ACC112 (cell line): ENCODE measurements around the gene LONRF2.
"Not testable (repeated sequence)": the region's sequence is repeated elsewhere in the genome, so short reads cannot be mapped to it uniquely, and the experiment has no call there.

ENCODE experiments used
- H2AFZ ChIP-seq: fragments of 200-600 bp; sonication (generic); one replicate; pipeline ENCODE4 v1.6.0; 2017; ENCODE audit warnings: antibody characterized with exemption, low read length; ENCODE audit not compliant: unreplicated experiment
- H3K27ac ChIP-seq: fragments of 200-600 bp; sonication (generic); 2 replicates; pipeline ENCODE4 v1.5.1; 2014; ENCODE audit warnings: low read depth, mild to moderate bottlenecking, antibody characterized with exemption, low read length, moderate library complexity
- H3K27me3 ChIP-seq: fragments of 200-600 bp; sonication (generic); 2 replicates; pipeline ENCODE4 v1.6.1; 2014; ENCODE audit warnings: mild to moderate bottlenecking, antibody characterized with exemption, low read length, moderate library complexity, mixed read lengths; ENCODE audit not compliant: insufficient read depth
- H3K36me3 ChIP-seq: fragments of 200-600 bp; sonication (generic); 2 replicates; pipeline ENCODE4 v1.6.1; 2016; ENCODE audit warnings: mild to moderate bottlenecking, antibody characterized with exemption, low read length, moderate library complexity, mixed read lengths; ENCODE audit not compliant: insufficient read depth
- H3K4me1 ChIP-seq: fragments of 200-600 bp; sonication (generic); one replicate; pipeline ENCODE4 v1.6.1; 2016; ENCODE audit warnings: low read length, mixed read lengths; ENCODE audit not compliant: insufficient read depth, unreplicated experiment, control insufficient read depth
- H3K4me3 ChIP-seq: fragments of 200-600 bp; sonication (generic); 2 replicates; pipeline ENCODE4 v1.5.1; 2014; ENCODE audit warnings: mild to moderate bottlenecking, low read depth, low read length
- H3K79me2 ChIP-seq: fragments of 200-600 bp; sonication (generic); one replicate; pipeline ENCODE4 v1.6.0; 2016; ENCODE audit warnings: low read length; ENCODE audit not compliant: control insufficient read depth, unreplicated experiment, insufficient read depth

Gene LONRF2

DNA sequence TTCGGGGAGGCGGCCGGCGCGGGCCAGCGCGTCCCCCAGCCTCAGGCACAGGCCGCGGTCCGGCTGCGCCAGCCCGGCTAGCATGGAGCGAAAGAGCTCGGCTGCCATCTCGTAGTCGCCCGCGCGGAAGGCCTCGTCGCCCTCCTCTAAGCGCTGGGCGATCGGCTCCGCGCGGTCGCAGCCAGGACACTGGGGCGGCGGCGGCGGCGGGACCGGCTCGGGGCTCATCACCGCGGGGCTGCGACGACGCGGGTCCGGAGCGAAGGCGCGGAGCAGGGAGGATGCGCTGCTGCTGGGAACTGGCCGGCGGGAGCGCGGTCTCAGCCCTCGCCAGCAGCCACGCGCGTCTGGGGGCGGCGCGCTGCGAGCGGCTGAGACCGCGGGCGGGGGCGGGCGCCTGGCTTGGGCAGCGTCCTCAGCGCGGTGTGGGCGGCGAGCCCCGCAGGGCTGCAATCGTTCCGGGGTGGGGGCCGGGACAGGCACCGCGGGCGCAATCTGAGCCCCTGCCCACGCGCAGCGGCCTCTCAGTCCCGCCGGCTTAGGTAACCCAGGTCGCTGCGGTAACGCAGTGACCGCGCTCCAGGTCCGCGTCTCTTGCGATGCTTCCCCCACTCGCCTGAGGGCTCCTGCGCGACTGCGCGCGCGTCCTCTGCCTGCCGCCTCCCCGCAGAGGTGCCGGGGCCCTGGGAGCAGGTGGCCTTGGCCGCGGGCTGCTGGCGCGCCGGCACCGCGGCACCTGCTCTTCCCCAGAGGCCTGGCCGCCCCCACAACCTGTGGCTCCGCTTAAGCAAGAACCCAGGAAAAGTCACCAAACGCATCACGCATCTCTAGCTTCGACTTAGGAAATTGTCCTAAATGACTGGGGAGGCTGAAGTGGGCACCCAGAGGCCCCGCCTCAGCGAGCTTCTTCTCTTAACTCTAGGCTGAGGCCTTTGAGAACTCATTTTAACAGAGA, at the start of gene LONRF2:
TSS of gene LONRF2 (minus strand) at position 636 of the 955 bp plus-strand sequence. CDS start at position 228, 408 bp downstream.
- Histone ChIP-seq H3K4me1 (no peaks in the 10 kb centered on the region), H2AFZ (peak within 1 kb of the TSS; percentile 34), H3K79me2 (no peaks in the 10 kb centered on the region), H3K36me3 (no peaks in the 10 kb centered on the region), H3K27ac (no peak within 1 kb of the TSS), H3K4me3 (peak within 1 kb of the TSS; percentile 73), H3K27me3 (peaks cover 90% of the 10 kb centered on the region)

DNA sequence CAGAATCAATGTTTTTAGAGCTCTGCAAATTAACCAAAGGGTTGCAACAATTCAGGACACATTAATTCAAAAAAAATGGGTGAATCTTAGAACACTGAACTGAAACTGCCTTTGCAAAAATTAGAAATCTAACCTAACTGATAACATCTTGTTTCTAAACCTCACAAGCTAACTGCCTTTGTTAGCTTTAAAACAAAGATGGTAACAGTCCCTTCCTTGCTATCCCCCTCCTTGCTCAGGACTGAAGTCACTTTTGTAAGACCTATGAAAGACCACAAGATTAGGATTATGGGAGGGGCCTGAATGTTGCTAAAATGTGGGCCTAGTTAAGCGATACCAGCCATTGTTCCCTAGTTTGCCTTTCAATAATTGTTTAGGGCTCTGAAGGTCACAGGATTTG, 44.9 kb upstream of the LONRF2 start:
- Histone ChIP-seq H3K79me2 (no peaks in the 10 kb centered on the region), H3K27me3 (peaks cover 49% of the 10 kb centered on the region), H3K36me3 (no peaks in the 10 kb centered on the region), H2AFZ (no peak overlapping the region), H3K4me1 (peaks cover 13% of the 10 kb centered on the region), H3K27ac (no peak overlapping the region), H3K4me3 (no peak overlapping the region)

DNA sequence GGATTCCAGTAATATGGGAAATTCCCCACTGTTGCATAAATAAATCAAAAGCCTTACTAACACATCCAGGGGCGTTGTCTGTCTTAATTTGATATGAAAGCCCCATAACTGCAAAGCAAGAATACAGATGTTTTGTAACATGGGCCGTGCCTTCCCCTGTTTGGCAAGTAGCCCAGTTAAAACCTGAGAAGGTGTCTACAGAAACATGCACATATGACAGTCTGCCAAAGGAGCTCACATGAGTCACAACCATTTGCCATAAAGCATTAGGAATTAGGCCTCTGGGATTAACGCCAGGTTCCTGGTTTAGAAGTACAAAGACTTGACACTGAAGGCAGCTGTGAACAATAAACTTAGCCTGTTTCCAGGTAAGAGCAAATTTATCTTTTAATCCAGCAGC, 43.1 kb upstream of the LONRF2 start:
- Histone ChIP-seq H3K79me2 (no peaks in the 10 kb centered on the region), H3K36me3 (no peaks in the 10 kb centered on the region), H3K27ac (no peak overlapping the region), H3K4me3 (no peak overlapping the region), H3K4me1 (peaks cover 13% of the 10 kb centered on the region), H3K27me3 (peaks cover 33% of the 10 kb centered on the region), H2AFZ (no peak overlapping the region)

GRCh38 chr2:100362269-100362668, 40.0 kb upstream of the LONRF2 start:
- not testable (repeated sequence) for H3K27ac ChIP-seq, H3K4me3 ChIP-seq, H3K79me2 ChIP-seq, H2AFZ ChIP-seq, H3K36me3 ChIP-seq
- H3K27me3 ChIP-seq, result peaks cover 22% of the 10 kb centered on the region
- peaks cover 13% of the 10 kb centered on the region for H3K4me1 ChIP-seq

DNA sequence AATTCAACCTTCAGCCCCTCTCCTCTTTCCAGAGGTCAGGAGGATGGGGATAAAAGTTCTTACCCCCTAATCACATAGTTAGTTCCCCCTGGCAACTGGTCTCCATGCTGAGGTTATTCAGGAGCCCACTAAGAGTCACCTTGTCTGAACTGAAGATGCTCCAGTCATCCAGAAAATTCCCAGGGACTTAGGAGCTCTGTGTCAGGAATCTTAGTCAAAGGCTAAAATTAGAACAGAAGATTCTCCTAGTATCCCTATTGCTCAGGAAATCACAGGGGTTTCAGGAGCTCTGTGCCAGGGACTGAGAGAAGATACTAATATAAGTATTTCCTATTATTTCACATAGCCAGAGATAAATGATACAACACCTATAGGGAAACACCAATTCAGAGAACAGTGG, 37.3 kb upstream of the LONRF2 start:
- Histone ChIP-seq H3K27me3 (peaks cover 43% of the 10 kb centered on the region), H3K4me1 (peaks cover under 1% of the 10 kb centered on the region), H3K27ac (no peak overlapping the region), H3K36me3 (no peaks in the 10 kb centered on the region), H3K4me3 (no peak overlapping the region), H3K79me2 (no peaks in the 10 kb centered on the region), H2AFZ (no peak overlapping the region)

DNA sequence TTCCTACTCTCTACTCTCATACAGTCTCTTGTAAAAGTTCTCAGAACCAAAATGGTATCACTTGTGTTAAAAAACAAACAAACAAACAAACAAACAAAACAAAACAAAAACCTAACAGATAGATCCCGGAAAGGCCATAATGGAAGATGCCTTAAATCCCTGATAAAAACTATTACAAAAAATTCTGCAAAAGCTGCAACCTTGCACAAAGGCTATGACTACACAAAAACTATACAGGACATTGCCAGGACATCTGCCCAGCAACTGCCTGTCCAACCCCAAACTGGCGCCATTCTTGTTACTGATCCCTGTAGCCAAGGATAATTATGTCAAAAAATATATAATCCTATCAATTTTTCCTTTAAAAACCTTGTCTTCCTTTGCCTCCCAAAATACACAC, 36.3 kb upstream of the LONRF2 start:
- Histone ChIP-seq H3K27me3 (peaks cover 43% of the 10 kb centered on the region), H3K79me2 (no peaks in the 10 kb centered on the region), H2AFZ (no peak overlapping the region), H3K4me3 (no peak overlapping the region), H3K36me3 (no peaks in the 10 kb centered on the region), H3K4me1 (no peaks in the 10 kb centered on the region), H3K27ac (no peak overlapping the region)

DNA sequence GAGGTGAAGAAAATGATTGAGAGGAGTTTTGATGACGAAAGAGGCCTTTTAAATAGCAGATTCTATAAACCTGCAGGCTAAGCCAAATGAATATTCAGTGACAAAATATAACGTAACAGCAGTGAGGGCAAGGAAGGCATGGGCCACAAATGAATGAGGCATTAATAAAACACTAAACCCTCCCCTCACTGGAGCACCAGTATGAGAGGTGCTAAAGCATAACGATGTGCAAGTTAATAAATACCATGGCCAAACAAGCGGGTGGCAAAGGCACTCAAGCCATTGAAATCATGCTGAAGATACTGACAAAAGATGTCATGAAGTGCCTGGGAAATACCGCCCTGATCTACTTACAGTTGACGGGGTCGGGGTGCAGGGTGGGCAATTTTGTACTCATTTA, 30.2 kb upstream of the LONRF2 start:
- Histone ChIP-seq H3K27ac (no peak overlapping the region), H3K4me3 (no peak overlapping the region), H3K79me2 (no peaks in the 10 kb centered on the region), H2AFZ (no peak overlapping the region), H3K4me1 (no peaks in the 10 kb centered on the region), H3K36me3 (no peaks in the 10 kb centered on the region), H3K27me3 (peaks cover 48% of the 10 kb centered on the region)

- Histone ChIP-seq H3K4me3 (peak overlapping the region; percentile 24; the same call in 1 of the 2 replicates), H3K27ac (no peak overlapping the region), H3K79me2 (no peaks in the 10 kb centered on the region), H3K27me3 (peaks cover 49% of the 10 kb centered on the region), H3K36me3 (no peaks in the 10 kb centered on the region), H2AFZ (no peak overlapping the region), H3K4me1 (no peaks in the 10 kb centered on the region)
Observed at GRCh38 chr2:100350661-100351185, 28.4 kb upstream of the LONRF2 start.

GRCh38 chr2:100345144-100345543, 22.8 kb upstream of the LONRF2 start:
- H3K79me2 ChIP-seq, H3K27ac ChIP-seq, H2AFZ ChIP-seq, H3K36me3 ChIP-seq, H3K4me1 ChIP-seq, H3K4me3 ChIP-seq: not testable (repeated sequence)
- H3K27me3 ChIP-seq, result peaks cover 69% of the 10 kb centered on the region

DNA sequence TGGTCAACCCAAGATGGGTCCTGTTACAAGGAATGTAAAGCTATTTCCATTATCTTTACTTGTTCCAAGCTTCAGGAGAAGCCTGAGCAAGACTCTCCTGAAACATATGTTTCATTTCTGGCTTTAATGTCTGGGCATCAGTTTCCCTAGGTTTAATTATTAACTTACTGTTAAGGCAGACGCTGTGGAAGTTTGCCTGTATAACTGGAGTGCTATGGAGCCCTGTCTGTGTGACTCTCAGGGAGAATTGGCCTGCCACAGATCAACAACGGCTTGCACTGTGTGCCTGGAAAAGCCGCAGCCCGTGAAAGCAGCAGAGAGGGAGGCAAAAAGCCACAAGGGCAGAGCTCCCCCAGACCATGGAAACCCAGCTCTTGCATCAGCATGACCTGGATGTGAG, 22.1 kb upstream of the LONRF2 start:
- no peaks in the 10 kb centered on the region for H3K36me3 ChIP-seq
- H2AFZ ChIP-seq, result no peak overlapping the region
- no peak overlapping the region for H3K27ac ChIP-seq
- no peaks in the 10 kb centered on the region for H3K4me1 ChIP-seq
- H3K4me3 ChIP-seq, result no peak overlapping the region
- H3K79me2 ChIP-seq, result no peaks in the 10 kb centered on the region
- peaks cover 76% of the 10 kb centered on the region for H3K27me3 ChIP-seq

- H2AFZ ChIP-seq, H3K27ac ChIP-seq, H3K4me3 ChIP-seq, H3K36me3 ChIP-seq, H3K79me2 ChIP-seq, H3K4me1 ChIP-seq: not testable (repeated sequence)
- H3K27me3 ChIP-seq, result peaks cover 81% of the 10 kb centered on the region
Observed at GRCh38 chr2:100342466-100342865, 20.2 kb upstream of the LONRF2 start.
